Prostate gland (tissue), 2 donors: ENCODE results near the gene SLC25A44.

Experiments
- CTCF ChIP-seq, 4 experiments: fragments of 200-600 bp in 2 of 4; fragments of 450-650 bp in 2 of 4; sonication (generic) in 2 of 4; IDR thresholded peaks; 1 replicate in 3 of 4; 2 replicates in 1 of 4; pipeline ENCODE4 v1.5.1; 2016 to 2019; ENCODE audit warnings: antibody characterized with exemption in 4 of 4, mild to moderate bottlenecking in 2 of 4, moderate library complexity in 2 of 4
- POLR2A ChIP-seq: fragments of 450-650 bp; IDR thresholded peaks from one replicate; pipeline ENCODE4 v1.6.1; 2016; ENCODE audit warnings: antibody characterized with exemption, mild to moderate bottlenecking
- POLR2AphosphoS5 ChIP-seq: sonication (generic); formaldehyde crosslinking; IDR thresholded peaks from one replicate; pipeline ENCODE4 v1.6.1; 2017; ENCODE audit warnings: antibody characterized with exemption

- TF ChIP-seq CTCF (IDR thresholded peaks at IDR 0.05) (no peak), POLR2AphosphoS5 (no peak), POLR2A (no peak)
These were observed 36.6 kb downstream of the SLC25A44 start for GRCh38 chr1:156230473-156230837.
